HL-60 (cell line): ENCODE data around the gene ZBTB8A.

Experiments
- CTCF ChIP-seq: IDR thresholded peaks from one replicate; pipeline ENCODE4 v1.5.1; 2011; ENCODE audit warnings: low read length, control low read depth, inconsistent platforms; ENCODE audit not compliant: insufficient read depth
- GABPA ChIP-seq: IDR thresholded peaks from 2 replicates; pipeline ENCODE4 v1.6.1; 2012; ENCODE audit warnings: low read depth
- POLR2AphosphoS5 ChIP-seq: IDR thresholded peaks from 2 replicates; pipeline ENCODE4 v1.6.1; 2012; ENCODE audit warnings: low read depth
- REST ChIP-seq: IDR thresholded peaks from 2 replicates; pipeline ENCODE4 v1.6.1; 2012; ENCODE audit warnings: low read depth; ENCODE audit not compliant: insufficient replicate concordance

GRCh38 chr1:32501865-32502264 lies 37.4 kb upstream of the ZBTB8A start:
- no peak for TF ChIP-seq REST
- TF ChIP-seq CTCF: no peak
- no peak for TF ChIP-seq POLR2AphosphoS5
- no peak for TF ChIP-seq GABPA
